K562 (cell line): ENCODE data around the gene MAPT. TPM values are rescaled to one million over a fixed set of nuclear protein-coding genes. Genes with fewer than 3 reads are reported as not detected.

Experiments used
- ATAC-seq: fragments of 200-7000 bp; cut with Tn5 transposase; 3 replicates; pipeline ENCODE4 v1.9.1; 2020; ENCODE audit warnings: moderate library complexity
- BruUV-seq: library from RNA; stranded (reverse); fragments of 400-500 nt; replicated peaks from 2 replicates; lab custom pipeline; 2021; lab: Mats Ljungman, UMichigan
- CTCF ChIA-PET: fragments of 300-600 bp; formaldehyde crosslinking; extraction: SDS; loops from one replicate; lab custom pipeline; 2021; ENCODE audit warnings: low intra/inter-chr PET ratio; lab: Yijun Ruan, JAX
- POLR2A ChIA-PET: fragments of 300-600, 350-650 bp; sonication (Branson Sonifier 250); formaldehyde crosslinking; extraction: SDS; loops from one replicate; lab custom pipeline; 2021; ENCODE audit warnings: antibody characterized with exemption, inconsistent platforms; lab: Yijun Ruan, JAX
- DNase-seq, 4 experiments: peaks; one replicate each; pipeline versions ENCODE4 v3.0.0 to v3.0.0-alpha.2; 2011 to 2018; ENCODE audit warnings: low spot score in 3 of 4, mixed read lengths in 3 of 4; ENCODE audit errors: extremely low read depth in 1 of 4
- FAIRE-seq: peaks from 2 replicates; lab custom pipeline; 2011; peaks lifted over from hg19 to GRCh38; lab: Jason Lieb, UNC
- H2AFZ ChIP-seq: 2 replicates; pipeline ENCODE4 v1.6.0; 2011; ENCODE audit warnings: low read depth, low read length, control low read depth, inconsistent platforms
- H3K27ac ChIP-seq: fragments of 200-600 bp; 3 replicates; pipeline ENCODE4 v1.8.0; 2011; ENCODE audit warnings: low read depth, mild to moderate bottlenecking, control low read depth, inconsistent platforms, low read length, moderate library complexity, mixed read lengths; ENCODE audit errors: extremely low read depth
- H3K27me3 ChIP-seq, 2 experiments: fragments of 300-600 bp in 1 of 2; 2 replicates in 1 of 2; 3 replicates in 1 of 2; pipeline versions ENCODE4 v1.6.0 to v1.8.0; 2011; ENCODE audit warnings: inconsistent platforms in 2 of 2, low read length in 2 of 2, mild to moderate bottlenecking in 1 of 2, mixed read lengths in 1 of 2, moderate library complexity in 1 of 2; ENCODE audit not compliant: control insufficient read depth in 2 of 2, insufficient read depth in 2 of 2
- H3K36me3 ChIP-seq: fragments of 300-600 bp; 3 replicates; pipeline ENCODE4 v1.8.0; 2011; ENCODE audit warnings: mild to moderate bottlenecking, low read length, inconsistent platforms; ENCODE audit not compliant: control insufficient read depth, insufficient read depth
- H3K4me1 ChIP-seq, 2 experiments: fragments of 200-600 bp in 1 of 2; replicated peaks in 1 of 2; 2 replicates in 1 of 2; 3 replicates in 1 of 2; pipeline versions ENCODE4 v1.5.1 to v1.8.0; 2011; ENCODE audit warnings: inconsistent platforms in 2 of 2, low read length in 2 of 2, mild to moderate bottlenecking in 1 of 2, mixed read lengths in 1 of 2, moderate library complexity in 1 of 2; ENCODE audit not compliant: control insufficient read depth in 2 of 2, insufficient read depth in 2 of 2
- H3K4me2 ChIP-seq: 2 replicates; pipeline ENCODE4 v1.6.1; 2011; ENCODE audit warnings: low read length, control low read depth, inconsistent platforms, mixed read lengths; ENCODE audit not compliant: insufficient read depth
- H3K4me3 ChIP-seq: fragments of 200-600 bp; sonication (generic), shearing (Covaris generic); 2 replicates; pipeline ENCODE4 v1.5.1; 2016; ENCODE audit warnings: control low read depth, inconsistent platforms
- H3K79me2 ChIP-seq: fragments of 200-600 bp; 3 replicates; pipeline ENCODE4 v1.8.0; 2011; ENCODE audit warnings: low read length, inconsistent platforms; ENCODE audit not compliant: control insufficient read depth, insufficient read depth
- H3K9ac ChIP-seq, 2 experiments: 2 replicates each; pipeline versions ENCODE4 v1.6.0 to v1.6.1; 2011; ENCODE audit warnings: low read depth in 2 of 2, low read length in 2 of 2, control low read depth in 1 of 2, inconsistent platforms in 1 of 2, mild to moderate bottlenecking in 1 of 2, mixed read lengths in 1 of 2; ENCODE audit not compliant: insufficient read depth in 1 of 2
- H3K9me1 ChIP-seq: one replicate; pipeline ENCODE4 v1.6.0; 2011; ENCODE audit warnings: inconsistent platforms, mild to moderate bottlenecking, low read length, moderate library complexity; ENCODE audit not compliant: control insufficient read depth, insufficient read depth
- H3K9me3 ChIP-seq: replicated peaks from 2 replicates; pipeline ENCODE4 v1.5.1; 2011; ENCODE audit warnings: low read depth, low read length, inconsistent platforms; ENCODE audit not compliant: control insufficient read depth, insufficient read depth
- H4K20me1 ChIP-seq: replicated peaks from 2 replicates; pipeline ENCODE4 v1.6.1; 2011; ENCODE audit warnings: low read length, inconsistent platforms, mixed read lengths; ENCODE audit not compliant: control insufficient read depth, insufficient read depth
- CBFA2T2 ChIP-seq: fragments of 450-650 bp; conservative IDR thresholded peaks from 2 replicates; pipeline ENCODE4 v1.6.1; 2017; ENCODE audit warnings: mild to moderate bottlenecking
- CLOCK ChIP-seq: fragments of 250-450 bp; sonication (Bioruptor Pico); IDR thresholded peaks from 2 replicates; pipeline ENCODE4 v1.4.0; 2020; ENCODE audit warnings: mild to moderate bottlenecking, moderate library complexity, borderline replicate concordance
- GMEB1 ChIP-seq: fragments of 250-450 bp; sonication (Bioruptor Pico); IDR thresholded peaks from 2 replicates; pipeline ENCODE4 v1.4.0; 2020; ENCODE audit warnings: mild to moderate bottlenecking
- HMG20B ChIP-seq: fragments of 250-450 bp; sonication (Bioruptor Pico); IDR thresholded peaks from 2 replicates; pipeline ENCODE4 v1.5.0; 2021; ENCODE audit warnings: mild to moderate bottlenecking
- PHB ChIP-seq: fragments of 250-450 bp; sonication (Bioruptor Pico); IDR thresholded peaks from 2 replicates; pipeline ENCODE4 v1.5.0; 2021
- RNF2 ChIP-seq: sonication (generic); IDR thresholded peaks from 2 replicates; pipeline ENCODE4 v1.6.1; 2016
- ZBTB11 ChIP-seq, 3 experiments: fragments of 200-800 bp in 1 of 3; fragments of 250-450 bp in 1 of 3; fragments of 450-650 bp in 1 of 3; sonication (Bioruptor Pico) in 1 of 3; sonication (Bioruptor generic) in 1 of 3; formaldehyde crosslinking in 1 of 3; IDR thresholded peaks; 2 replicates each; pipeline versions ENCODE4 v1.6.1 to v1.8.0; 2016 to 2022; ENCODE audit warnings: mild to moderate bottlenecking in 2 of 3, missing genetic modification characterization in 2 of 3, missing compliant biosample characterization in 1 of 3, moderate library complexity in 1 of 3
- WGBS: fragments of 100-300 bp; shearing (Covaris generic); methylation state at CpG from one replicate; pipeline ENCODE4 v1.1.6; 2016; ENCODE audit warnings: low coverage, mixed read lengths; ENCODE audit not compliant: insufficient coverage; ENCODE audit errors: missing lambda C conversion rate; 5-methylcytosine and 5-hydroxymethylcytosine counted together
- in situ Hi-C: fragments of 300-500 bp; cut with MboI; formaldehyde crosslinking; loops from 4 replicates; pipeline ENCODE4 v1.15.0; 2018; ENCODE audit warnings: inconsistent platforms, mixed read lengths
- intact Hi-C: fragments of 100-400 bp; cut with micrococcal nuclease; formaldehyde crosslinking; loops from 2 replicates; pipeline ENCODE4 v1.14.2; 2022
- polyA plus RNA-seq, 8 experiments: library from polyadenylated mRNA; depleted of rRNA in 4 of 8; stranded (reverse) in 5 of 8; unstranded in 3 of 8; fragments of >200 nt; fragmentation: Nextera tagmentation in 2 of 8; fragmentation: Illumina TruSeq in 1 of 8; extraction: Ambion mirVana in 2 of 8; extraction: Trizol in 1 of 8; gene quantifications; 2 replicates each; pipeline versions ENCODE4 v1.2.1 to v1.2.3, GENCODE V29; 2011 to 2014; ENCODE audit warnings: inconsistent platforms in 1 of 8, missing spikeins in 1 of 8
- total RNA-seq, 7 experiments: library from RNA; depleted of rRNA in 6 of 7; stranded (reverse); fragments of >200 nt in 6 of 7; fragmentation: Illumina TruSeq in 2 of 7; extraction: Trizol in 2 of 7; gene quantifications; 2 replicates each; pipeline versions ENCODE4 v1.2.1 to v1.2.3, GENCODE V29; 2011 to 2021; ENCODE audit warnings: low replicate concordance in 1 of 7

Gene MAPT
- total and polyA plus RNA-seq, 9 of the 15 experiments (the other 6 are each of a cell fraction or from before 2014, with no cell fraction given): 0.04 to 1.1 (median 0.36) TPM

GRCh38 chr17:45985447-45985846 lies 91.1 kb downstream of the MAPT start (continued):
- TF ChIP-seq CLOCK (CRISPR knock-in tag): no peak
- no peak for TF ChIP-seq ZBTB11 (CRISPR knock-in tag; IDR thresholded peaks at IDR 0.05)

GRCh38 chr17:45986056-45986455 lies 91.7 kb downstream of the MAPT start:
- WGBS: 41% methylated on average over 4 of the region's 4 CpGs
- no peak for ATAC-seq
- Histone ChIP-seq H3K4me1 (peaks cover 0 to 15% of the 10 kb centered on the region in 2 experiments; a peak in 2 of 5 replicates), H3K27ac (no peak overlapping the region), H3K9me3 (no peaks in the 10 kb centered on the region), H2AFZ (no peak overlapping the region), H3K79me2 (no peaks in the 10 kb centered on the region), H3K27me3 (no peaks in the 10 kb centered on the region), H3K4me3 (no peak overlapping the region), H3K9ac (no peak overlapping the region), H3K36me3 (no peaks in the 10 kb centered on the region), H3K4me2 (no peak overlapping the region), H3K9me1 (no peaks in the 10 kb centered on the region), H4K20me1 (no peaks in the 10 kb centered on the region)
- POLR2A ChIA-PET: no interaction called here
- BruUV-seq: no TSS peak
- intact Hi-C loops (no loop called here), in situ Hi-C loops (loop anchor here (25.0 kb wide), 1 partner anchor 851 kb away; no protein-coding TSS in a partner anchor)
- FAIRE-seq: no peak
- DNase-seq: no peak
- CTCF ChIA-PET: no interaction called here
- TF ChIP-seq HMG20B (no peak), CBFA2T2 (no peak), PHB (CRISPR knock-in tag) (no peak), RNF2 (no peak), GMEB1 (CRISPR knock-in tag) (no peak)
